SH-SY5Y (cell line): Measurements from ENCODE around the gene TRPV6.

Experiments
- GATA2 ChIP-seq: IDR thresholded peaks from 2 replicates; pipeline ENCODE4 v1.6.1; 2011; ENCODE audit warnings: mild to moderate bottlenecking, low read depth, low read length
- GATA3 ChIP-seq: IDR thresholded peaks from 2 replicates; pipeline ENCODE4 v1.6.1; 2011; ENCODE audit warnings: low read depth, mild to moderate bottlenecking, low read length, moderate library complexity

GRCh38 chr7:142851269-142851668 lies 34.3 kb downstream of the TRPV6 start:
- TF ChIP-seq GATA2, result no peak
- no peak for TF ChIP-seq GATA3
